Loucy (cell line): Measurements from ENCODE around the gene SSBP2.

Source experiments
- EZH2phosphoT487 ChIP-seq: fragments of 200-600 bp; IDR thresholded peaks from 2 replicates; pipeline ENCODE4 v1.6.1; 2018; ENCODE audit warnings: antibody characterized with exemption, mild to moderate bottlenecking, moderate library complexity, borderline replicate concordance
- TF ChIP-seq, protein P1 (sequence below): fragments of 200-600 bp; sonication (generic); conservative IDR thresholded peaks from 2 replicates; pipeline ENCODE4 v1.5.1; 2014; ENCODE audit warnings: mild to moderate bottlenecking, antibody characterized with exemption, low read length

DNA sequence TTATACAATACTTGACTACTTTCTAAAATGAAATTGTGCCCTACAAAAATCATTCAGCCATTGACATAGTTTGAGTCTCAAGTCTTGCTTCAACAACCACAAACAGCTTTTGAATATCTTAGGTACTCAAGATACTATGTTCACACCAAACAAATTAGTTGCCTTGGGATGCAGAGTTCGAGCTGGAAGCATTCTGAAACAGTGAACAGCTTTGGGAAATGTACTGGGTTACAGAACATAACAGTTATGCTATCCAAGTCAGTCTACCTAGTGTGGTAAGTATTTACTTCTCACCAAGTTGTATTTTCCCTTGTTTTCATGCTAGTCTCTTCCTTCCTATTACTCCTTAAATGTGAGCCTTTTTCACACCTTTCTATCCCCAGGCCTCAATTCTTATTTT, 143.2 kb downstream of the SSBP2 start:
- TF ChIP-seq, protein P1, sequence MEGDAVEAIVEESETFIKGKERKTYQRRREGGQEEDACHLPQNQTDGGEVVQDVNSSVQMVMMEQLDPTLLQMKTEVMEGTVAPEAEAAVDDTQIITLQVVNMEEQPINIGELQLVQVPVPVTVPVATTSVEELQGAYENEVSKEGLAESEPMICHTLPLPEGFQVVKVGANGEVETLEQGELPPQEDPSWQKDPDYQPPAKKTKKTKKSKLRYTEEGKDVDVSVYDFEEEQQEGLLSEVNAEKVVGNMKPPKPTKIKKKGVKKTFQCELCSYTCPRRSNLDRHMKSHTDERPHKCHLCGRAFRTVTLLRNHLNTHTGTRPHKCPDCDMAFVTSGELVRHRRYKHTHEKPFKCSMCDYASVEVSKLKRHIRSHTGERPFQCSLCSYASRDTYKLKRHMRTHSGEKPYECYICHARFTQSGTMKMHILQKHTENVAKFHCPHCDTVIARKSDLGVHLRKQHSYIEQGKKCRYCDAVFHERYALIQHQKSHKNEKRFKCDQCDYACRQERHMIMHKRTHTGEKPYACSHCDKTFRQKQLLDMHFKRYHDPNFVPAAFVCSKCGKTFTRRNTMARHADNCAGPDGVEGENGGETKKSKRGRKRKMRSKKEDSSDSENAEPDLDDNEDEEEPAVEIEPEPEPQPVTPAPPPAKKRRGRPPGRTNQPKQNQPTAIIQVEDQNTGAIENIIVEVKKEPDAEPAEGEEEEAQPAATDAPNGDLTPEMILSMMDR, result no peak
- no peak for TF ChIP-seq EZH2phosphoT487
